ENCODE data around the gene ANGEL2.

ANGEL2 gene

DNA sequence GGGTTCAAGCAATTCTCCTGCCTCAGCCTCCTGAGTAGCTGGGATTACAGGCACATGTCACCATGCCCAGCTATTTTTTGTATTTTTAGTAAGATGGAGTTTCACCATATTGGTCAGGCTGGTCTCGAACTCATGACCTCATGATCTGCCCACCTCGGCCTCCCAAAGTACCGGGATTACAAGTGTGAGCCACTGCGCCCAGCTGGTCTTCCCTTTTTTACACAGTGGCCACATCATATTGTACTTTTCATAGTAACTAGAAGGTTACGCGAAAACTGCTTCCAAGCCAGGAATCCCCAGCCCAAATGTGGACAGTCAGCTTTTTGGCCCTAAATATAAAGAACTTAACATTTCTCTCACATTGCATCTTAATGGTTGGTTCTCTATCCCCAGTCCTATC is 61.2 kb downstream of the ANGEL2 start:
- H3K27ac ChIP-seq, result no peak overlapping the region
- TF ChIP-seq, protein P1, sequence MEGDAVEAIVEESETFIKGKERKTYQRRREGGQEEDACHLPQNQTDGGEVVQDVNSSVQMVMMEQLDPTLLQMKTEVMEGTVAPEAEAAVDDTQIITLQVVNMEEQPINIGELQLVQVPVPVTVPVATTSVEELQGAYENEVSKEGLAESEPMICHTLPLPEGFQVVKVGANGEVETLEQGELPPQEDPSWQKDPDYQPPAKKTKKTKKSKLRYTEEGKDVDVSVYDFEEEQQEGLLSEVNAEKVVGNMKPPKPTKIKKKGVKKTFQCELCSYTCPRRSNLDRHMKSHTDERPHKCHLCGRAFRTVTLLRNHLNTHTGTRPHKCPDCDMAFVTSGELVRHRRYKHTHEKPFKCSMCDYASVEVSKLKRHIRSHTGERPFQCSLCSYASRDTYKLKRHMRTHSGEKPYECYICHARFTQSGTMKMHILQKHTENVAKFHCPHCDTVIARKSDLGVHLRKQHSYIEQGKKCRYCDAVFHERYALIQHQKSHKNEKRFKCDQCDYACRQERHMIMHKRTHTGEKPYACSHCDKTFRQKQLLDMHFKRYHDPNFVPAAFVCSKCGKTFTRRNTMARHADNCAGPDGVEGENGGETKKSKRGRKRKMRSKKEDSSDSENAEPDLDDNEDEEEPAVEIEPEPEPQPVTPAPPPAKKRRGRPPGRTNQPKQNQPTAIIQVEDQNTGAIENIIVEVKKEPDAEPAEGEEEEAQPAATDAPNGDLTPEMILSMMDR (conservative IDR thresholded peaks at IDR 0.05), result no peak
- TF ChIP-seq ZFX (IDR thresholded peaks at IDR 0.05), result no peak

DNA sequence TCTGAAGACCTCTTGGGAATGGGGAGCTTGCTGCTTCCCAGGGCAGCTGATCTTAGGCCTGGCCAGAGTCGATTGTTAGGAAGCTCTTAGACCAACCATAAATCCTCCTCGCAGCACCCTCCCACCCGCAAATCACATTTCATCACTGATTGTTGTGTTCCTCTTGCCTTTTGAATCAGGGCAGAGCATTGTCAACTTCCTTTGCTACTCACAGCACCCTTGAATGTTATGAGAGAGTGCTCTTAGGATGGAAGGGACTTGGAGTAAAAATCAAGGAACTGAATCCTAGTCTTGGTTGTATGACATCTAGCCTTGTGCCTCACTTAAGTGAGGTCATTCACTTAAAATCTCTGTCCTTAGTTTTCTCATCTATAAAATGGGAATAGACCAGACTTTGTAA is 62.3 kb downstream of the ANGEL2 start:
- TF ChIP-seq, protein P1 (conservative IDR thresholded peaks at IDR 0.05), result no peak
- no peak for TF ChIP-seq ZFX (IDR thresholded peaks at IDR 0.05)
- no peak overlapping the region for H3K27ac ChIP-seq

DNA sequence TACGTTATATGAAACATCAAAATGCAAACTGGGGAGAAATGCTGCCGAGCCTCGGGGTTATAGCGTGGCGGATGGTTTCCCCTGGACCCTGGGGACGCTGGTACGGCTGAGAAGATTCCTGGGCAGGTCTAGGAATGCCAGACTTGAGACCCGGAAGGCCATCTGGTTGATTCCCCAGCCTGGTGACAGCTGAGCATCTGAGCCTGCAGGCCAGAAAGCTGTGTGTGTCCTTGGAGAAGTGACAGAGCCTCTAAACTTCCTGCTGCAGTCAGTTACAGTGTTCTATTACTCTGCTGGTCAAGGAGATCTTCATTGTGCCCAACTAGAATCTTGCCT is 63.1 kb downstream of the ANGEL2 start:
- TF ChIP-seq, protein P1 (conservative IDR thresholded peaks at IDR 0.05), result no peak
- TF ChIP-seq ZFX (IDR thresholded peaks at IDR 0.05), result no peak
- H3K27ac ChIP-seq, result no peak overlapping the region

DNA sequence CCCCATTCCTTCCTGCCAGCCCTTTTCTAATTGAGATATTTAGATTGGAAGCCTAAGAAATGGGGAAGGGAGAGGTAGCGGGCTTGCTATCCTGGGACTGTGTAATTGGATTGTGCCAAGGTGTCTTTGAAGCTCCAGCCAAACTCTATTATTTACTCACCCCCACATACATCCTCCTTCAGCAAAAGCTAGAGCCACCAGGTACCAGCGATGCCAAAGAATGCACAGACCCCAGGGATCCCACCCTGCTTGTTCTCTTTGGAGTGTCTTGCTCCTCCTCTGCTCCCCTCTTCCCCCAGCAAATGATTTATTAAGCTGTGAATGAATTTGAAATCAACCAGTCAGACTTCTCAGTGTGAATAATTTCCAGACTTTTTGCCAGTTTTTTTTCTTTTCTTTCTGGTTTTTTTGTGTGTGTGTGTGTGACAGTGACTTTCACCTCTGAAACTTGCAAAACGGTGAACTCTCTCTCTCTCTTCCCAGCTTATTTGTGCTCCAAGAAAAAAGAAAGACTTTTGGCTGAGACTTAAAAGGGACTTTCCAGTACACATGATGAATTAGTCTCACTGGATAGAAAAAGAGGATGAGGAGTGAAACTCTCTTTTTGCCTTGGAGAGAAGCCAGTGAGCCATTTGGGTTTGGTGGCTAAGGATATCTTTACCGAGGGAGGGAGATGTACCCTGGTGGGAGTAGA is 63.6 kb downstream of the ANGEL2 start:
- TF ChIP-seq, protein P1 (conservative IDR thresholded peaks at IDR 0.05), result no peak
- TF ChIP-seq ZFX (IDR thresholded peaks at IDR 0.05), result no peak

DNA sequence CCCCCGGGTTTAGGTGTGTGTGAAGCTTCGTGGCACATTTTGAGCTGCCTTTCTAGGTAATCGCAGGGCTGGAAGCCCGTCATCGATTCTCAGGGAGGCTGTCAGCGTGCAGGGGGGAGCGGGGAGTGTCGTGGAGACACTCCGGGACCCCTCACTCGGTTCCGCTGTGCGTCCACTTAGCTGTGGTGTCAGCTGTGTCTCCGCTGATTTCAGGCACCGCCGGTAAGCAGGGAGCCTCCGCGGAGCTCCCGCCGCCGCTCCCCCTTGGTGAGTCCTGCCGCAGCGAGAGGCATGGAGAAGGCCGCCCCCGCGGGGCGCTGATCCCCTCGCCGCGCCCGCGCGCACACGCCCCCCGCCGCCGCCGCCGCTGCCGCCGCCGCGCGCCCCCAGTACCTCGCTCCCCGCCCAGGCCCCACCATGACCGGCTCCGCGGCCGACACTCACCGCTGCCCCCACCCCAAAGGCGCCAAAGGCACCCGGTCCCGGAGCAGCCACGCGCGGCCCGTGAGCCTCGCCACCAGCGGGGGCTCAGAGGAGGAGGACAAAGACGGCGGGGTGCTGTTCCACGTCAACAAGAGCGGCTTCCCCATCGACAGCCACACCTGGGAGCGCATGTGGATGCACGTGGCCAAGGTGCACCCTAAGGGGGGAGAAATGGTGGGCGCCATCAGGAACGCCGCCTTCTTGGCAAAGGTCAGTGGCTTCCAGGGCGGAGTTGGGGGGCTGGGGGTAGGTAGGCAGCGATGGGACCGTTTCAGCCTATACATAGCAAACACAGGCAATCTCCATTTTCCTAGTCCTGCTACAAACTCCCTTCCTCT is 64.3 kb downstream of the ANGEL2 start:
- peak overlapping the region; percentile 53 for H3K27ac ChIP-seq
- TF ChIP-seq, protein P1 (conservative IDR thresholded peaks at IDR 0.05), result no peak
- no peak for TF ChIP-seq ZFX (IDR thresholded peaks at IDR 0.05)

More for the DNA sequence above, 63.6 kb downstream of the ANGEL2 start:
- no peak overlapping the region for H3K27ac ChIP-seq

DNA sequence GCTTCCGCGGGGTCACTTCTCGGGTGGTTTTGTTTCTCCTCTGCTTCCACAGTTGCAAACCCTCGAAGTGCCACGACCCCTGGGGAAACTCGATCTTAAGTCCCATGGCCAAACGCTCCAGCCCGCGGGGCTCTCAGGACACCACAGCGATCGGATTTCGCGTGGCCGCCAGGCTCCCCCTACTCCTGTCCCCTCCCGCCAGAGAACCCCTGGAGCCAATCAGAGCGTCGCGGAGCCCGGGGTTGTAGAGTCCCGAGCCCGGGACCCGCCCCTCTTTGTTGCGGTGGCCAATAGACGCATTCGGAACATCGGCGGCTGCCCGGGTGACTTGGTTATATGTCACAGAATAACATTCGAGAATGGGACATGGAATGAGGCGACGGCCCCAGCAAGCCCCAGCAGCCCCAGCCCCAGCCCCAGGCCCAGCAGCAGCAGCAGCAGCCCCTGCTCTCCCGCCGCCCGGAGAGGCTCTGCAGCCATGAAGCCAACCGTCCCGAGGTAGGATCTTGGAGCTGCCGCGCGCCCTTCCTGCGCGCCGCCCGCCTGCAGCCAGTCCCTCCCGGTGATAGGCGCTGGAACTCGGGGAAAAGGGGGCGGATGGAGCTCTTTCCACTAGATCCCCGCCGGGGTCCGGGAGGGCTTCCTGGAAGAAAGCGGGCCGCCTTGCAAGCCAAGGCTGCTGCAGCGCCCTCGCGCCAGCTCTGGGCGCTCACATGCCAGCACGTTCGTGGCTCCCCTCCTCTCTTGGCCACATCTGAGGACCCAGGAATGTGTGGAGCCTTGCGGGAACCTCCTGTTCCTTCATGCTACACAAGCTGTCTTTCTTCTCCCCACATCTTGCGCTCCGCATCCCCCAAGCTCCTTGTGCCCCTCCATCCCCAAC is 65.2 kb downstream of the ANGEL2 start, which contains the start of gene VASH2:
VASH2 (plus strand) TSS at position 299 of the 883 bp plus-strand sequence. CDS start 1,002 bp downstream, outside the sequence.
- TF ChIP-seq ZFX (IDR thresholded peaks at IDR 0.05), result no peak
- TF ChIP-seq, protein P1 (conservative IDR thresholded peaks at IDR 0.05), result no peak
- peak within 1 kb of the TSS; percentile 53 for H3K27ac ChIP-seq

Measured in C4-2B (cell line).